ENCODE measurements around the gene FNDC7.
"Not testable (repeated sequence)": the region's sequence is repeated elsewhere in the genome, so short reads cannot be mapped to it uniquely, and the experiment has no call there.

FNDC7 gene

GRCh38 chr1:108712606-108713150 lies at the start of gene FNDC7:
TSS of gene FNDC7 (plus strand) at chr1:108712908. CDS start at chr1:108712934, 26 bp downstream.
- DNase-seq: no peak

GRCh38 chr1:108663074-108663473 lies 49.6 kb upstream of the FNDC7 start:
- no peak for DNase-seq

- DNase-seq: no peak
These were observed 48.2 kb upstream of the FNDC7 start for GRCh38 chr1:108664481-108664880.

GRCh38 chr1:108665067-108665466 lies 47.6 kb upstream of the FNDC7 start:
- DNase-seq: no peak

GRCh38 chr1:108665771-108666170 lies 46.9 kb upstream of the FNDC7 start:
- DNase-seq: no peak

GRCh38 chr1:108667422-108667821 lies 45.3 kb upstream of the FNDC7 start:
- not testable (repeated sequence) for DNase-seq

GRCh38 chr1:108668777-108669176 lies 43.9 kb upstream of the FNDC7 start:
- no peak for DNase-seq

DNA sequence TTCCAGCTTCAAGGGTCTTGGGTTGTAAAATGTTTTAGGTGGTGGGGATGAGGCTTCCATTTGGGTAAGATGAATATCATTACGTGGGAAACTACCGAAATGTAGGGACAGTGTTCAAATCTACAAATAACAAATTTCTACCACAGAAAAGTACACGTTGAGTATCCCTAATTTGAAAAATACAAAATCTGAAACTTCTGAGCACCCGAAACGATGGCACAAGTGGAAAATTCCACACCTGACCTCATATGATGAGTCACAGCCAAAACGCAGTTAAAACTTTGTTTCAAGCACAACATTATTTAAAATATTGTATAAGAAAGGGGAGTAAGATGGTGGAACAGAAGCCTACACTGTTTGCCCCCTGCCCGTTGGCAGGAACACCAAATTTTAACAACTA lies 43.0 kb upstream of the FNDC7 start:
- DNase-seq: no peak

- DNase-seq: no peak
These were observed 42.5 kb upstream of the FNDC7 start for GRCh38 chr1:108670131-108670773.

DNA sequence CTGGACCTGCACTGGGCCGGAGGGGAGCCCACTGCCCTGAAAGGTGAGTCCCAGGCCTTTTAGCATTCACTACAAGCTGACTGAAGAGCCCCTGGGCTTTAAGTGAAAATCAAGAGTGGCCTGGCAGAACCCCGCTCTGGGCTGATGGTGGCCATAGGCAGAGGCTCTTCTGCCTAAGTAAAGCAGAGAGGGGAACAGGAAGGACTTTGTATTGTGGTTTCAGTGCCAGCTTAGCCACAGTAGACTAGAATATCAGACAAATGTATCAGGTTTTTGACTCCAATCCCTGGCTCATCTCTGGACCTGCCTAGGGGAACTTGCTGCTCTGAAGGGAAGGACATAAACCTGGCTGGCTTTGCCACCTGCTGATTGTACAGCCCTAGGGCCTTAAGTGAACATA lies 41.6 kb upstream of the FNDC7 start:
- no peak for DNase-seq

DNA sequence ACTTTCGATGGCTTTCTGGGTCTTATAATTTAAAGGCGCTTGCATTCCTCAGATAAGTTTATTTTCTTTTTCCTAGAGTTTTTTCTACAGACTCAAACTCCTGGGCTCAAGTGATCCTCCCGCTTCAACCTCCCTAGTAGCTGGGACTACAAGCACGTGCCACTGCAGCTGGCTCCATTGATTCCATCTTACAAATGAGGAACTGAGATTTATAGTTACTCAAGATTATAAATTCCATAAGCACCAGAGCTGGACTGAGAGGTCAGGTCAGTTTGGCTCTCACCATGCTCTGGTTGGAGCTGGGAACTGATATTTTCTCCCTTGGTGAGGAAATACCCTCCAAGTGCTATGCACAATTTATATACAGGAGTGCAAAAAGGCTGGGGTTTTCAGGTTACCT lies 34.0 kb upstream of the FNDC7 start:
- no peak for DNase-seq

- DNase-seq: no peak
These were observed 33.0 kb upstream of the FNDC7 start for GRCh38 chr1:108679586-108680213.

- not testable (repeated sequence) for DNase-seq
These were observed 31.0 kb upstream of the FNDC7 start for GRCh38 chr1:108681701-108682100.

DNA sequence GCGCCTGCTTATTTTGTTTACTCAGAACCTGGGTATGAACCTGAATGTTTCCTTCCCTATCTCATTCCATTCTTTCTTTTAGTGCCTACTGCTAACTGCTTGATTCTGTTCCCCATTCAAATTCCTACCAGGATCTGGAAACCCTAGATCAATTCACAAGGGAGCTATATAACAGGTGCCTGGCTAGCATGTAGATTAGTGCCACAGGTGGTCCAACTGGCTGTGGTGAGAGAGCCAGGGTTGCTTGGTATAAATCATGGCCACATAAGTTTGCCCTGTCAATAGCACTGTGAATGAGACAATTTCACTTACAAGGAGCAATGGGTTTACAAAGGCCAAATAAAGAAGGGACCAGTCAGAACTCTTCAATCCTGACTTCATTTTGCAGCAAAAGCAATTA lies 27.2 kb upstream of the FNDC7 start:
- DNase-seq: no peak

- DNase-seq: no peak
These were observed 25.9 kb upstream of the FNDC7 start for GRCh38 chr1:108686614-108687313.

GRCh38 chr1:108691128-108691941 lies 21.4 kb upstream of the FNDC7 start:
- no peak for DNase-seq

DNA sequence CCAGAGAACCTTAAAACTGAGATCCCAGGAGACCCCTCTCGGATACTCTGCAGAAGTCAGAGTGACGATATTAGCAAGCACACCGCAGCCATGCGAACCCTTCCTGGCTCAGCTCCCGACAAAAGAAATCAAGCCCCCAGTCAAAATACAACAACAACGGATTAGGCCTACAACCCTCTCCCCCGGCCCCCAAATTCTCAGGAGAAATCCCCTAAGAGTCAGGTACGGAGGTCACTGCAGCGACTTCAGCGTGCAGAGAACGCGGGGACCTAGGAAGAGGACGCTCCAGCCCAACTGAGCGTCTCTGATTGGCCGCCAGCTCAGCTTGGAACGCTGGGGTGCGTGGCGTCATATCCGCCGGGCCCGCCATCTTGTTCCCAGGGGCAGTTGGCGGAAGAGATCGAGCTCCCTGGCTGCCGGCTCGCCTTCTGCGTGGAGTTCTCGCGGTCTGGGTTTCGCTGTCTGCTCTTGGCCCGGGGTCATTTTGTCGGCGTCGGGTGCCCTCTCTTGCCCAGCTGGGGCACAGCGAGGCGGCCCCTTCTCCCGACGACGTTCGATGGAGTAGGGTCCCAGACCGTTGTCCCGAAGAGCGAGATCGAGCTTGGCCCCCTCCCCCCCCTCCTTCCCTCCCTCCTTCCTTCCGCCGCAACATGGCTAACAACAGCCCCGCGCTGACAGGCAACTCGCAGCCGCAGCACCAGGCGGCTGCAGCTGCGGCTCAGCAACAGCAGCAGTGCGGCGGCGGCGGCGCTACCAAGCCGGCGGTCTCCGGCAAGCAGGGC lies 20.6 kb upstream of the FNDC7 start, which contains the start of gene PRPF38B:
PRPF38B (plus strand) TSS at position 369 of the 782 bp plus-strand sequence; CDS start at position 651, 282 bp downstream.
- peak; percentile 94 for DNase-seq

- peak; percentile 76 for DNase-seq
These were observed 19.7 kb upstream of the FNDC7 start for GRCh38 chr1:108692724-108693655.

DNA sequence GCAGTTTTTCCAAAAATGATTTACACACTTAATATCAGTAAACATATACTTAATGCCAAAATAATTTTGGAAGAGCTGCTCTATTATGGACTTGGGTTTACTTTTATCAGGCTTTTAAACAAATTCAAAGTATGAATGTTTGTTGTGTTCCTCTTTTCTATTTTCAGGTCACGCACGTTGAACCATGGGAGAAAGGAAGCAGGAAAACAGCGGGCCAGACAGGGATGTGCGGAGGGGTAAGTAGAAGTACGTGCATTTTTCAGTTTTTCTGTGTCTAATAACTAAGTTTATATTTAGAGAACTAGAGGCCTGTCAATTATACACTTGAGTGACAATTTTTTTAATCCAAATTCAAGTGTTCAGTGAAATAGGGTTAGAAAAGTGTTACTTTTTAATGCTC lies 17.2 kb upstream of the FNDC7 start:
- no peak for DNase-seq
